Subcutaneous adipose tissue (tissue), 4 donors: Measurements from ENCODE around the gene GPC6. TPM values are rescaled to one million over a fixed set of nuclear protein-coding genes. Genes with fewer than 3 reads are reported as not detected.

Source experiments
- CTCF ChIP-seq: fragments of 450-650 bp; IDR thresholded peaks from one replicate; pipeline ENCODE4 v1.5.1; 2016; ENCODE audit warnings: low read depth, mild to moderate bottlenecking, control low read depth, antibody characterized with exemption, moderate library complexity
- total RNA-seq, 4 donors: library from RNA; depleted of rRNA; stranded (reverse); fragments of >200 nt; gene quantifications; one replicate each; pipeline ENCODE4 v1.1.0, GENCODE V29; 2016

GPC6 gene
- total RNA-seq, 4 donors from 2014 or later: 16.2 to 30.6 (median 26.9) TPM

GRCh38 chr13:93476175-93476574 is 249.6 kb downstream of the GPC6 start:
- no peak for TF ChIP-seq CTCF

- TF ChIP-seq CTCF: no peak
These were observed 250.6 kb downstream of the GPC6 start for GRCh38 chr13:93477238-93477637.

GRCh38 chr13:93480553-93481106 is 254.0 kb downstream of the GPC6 start:
- no peak for TF ChIP-seq CTCF

- no peak for TF ChIP-seq CTCF
These were observed 270.5 kb downstream of the GPC6 start for GRCh38 chr13:93496985-93497673.

GRCh38 chr13:93499991-93500390 is 273.4 kb downstream of the GPC6 start:
- TF ChIP-seq CTCF: no peak

GRCh38 chr13:93502071-93502470 is 275.5 kb downstream of the GPC6 start:
- TF ChIP-seq CTCF: no peak

GRCh38 chr13:93502987-93503615 is 276.5 kb downstream of the GPC6 start:
- TF ChIP-seq CTCF: no peak
